HG03460 (cell line): Measurements from ENCODE around the gene EAF1.
"Not testable (repeated sequence)": the region's sequence is repeated elsewhere in the genome, so short reads cannot be mapped to it uniquely, and the experiment has no call there.

ENCODE experiments used
- ATAC-seq: cut with Tn5 transposase; IDR thresholded peaks from one replicate; pipeline ENCODE4 v1.9.1; 2021; ENCODE audit not compliant: unreplicated experiment

EAF1 gene

DNA sequence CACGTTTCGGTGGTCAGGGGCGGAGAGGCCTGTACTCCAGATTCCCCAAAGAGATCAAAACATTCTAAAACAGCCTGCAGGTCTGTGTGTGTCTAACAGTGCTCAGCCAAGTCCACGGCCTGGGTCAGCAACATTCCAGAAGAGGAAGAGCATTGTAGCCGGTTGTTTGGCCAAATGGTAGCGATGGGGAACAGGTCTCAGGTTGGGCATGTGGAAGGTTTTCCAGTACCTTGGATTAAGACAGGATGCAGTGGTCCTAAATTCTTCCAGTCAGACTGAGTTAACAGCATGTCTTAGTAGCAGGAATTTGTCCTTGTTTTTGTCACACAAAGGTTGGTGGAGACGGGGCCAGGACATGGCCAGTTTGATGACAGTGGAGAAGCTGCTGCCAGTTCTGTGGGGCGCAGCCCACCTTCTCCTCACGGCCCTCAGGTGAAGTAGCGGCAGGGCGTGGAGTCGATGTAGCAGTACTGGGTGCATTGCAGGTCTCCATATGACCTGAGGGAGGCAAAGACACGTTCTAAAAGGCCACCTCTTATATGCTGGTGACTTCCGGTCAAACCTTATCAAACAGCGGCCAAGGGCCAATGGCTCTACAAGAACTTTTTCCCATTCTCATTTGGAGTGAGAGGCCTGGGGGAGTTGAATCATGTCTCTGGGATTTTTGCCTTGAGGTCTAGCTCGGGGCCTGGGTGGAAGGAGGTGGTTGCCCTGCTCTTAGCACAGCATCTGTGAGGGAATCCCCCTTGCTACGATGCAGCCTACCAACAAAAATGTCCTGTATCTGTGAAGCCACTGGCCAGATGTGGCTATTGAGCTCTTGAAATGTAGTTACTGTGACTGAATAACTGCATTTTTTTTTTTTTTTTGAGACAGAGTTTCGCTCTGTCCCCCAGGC, 24.1 kb downstream of the EAF1 start:
- no peak for ATAC-seq

DNA sequence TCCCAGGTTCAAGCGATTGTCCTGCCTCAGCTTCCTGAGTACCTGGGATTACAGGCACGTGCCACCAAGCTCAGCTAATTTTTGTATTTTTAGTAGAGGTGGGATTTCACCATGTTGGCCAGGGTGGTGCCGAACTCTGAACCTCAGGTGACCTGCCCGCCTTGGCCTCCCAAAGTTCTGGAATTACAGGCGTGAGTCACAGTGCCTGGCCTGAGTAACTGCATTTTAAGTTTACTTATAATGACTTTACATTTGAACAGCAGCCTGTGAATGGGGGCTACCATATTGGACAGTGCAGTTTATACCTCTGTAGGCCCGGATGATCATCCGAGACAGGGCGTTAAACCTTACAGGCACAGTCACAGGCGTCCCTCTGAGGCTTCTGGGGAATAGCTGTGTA, 24.8 kb downstream of the EAF1 start:
- ATAC-seq, result no peak

DNA sequence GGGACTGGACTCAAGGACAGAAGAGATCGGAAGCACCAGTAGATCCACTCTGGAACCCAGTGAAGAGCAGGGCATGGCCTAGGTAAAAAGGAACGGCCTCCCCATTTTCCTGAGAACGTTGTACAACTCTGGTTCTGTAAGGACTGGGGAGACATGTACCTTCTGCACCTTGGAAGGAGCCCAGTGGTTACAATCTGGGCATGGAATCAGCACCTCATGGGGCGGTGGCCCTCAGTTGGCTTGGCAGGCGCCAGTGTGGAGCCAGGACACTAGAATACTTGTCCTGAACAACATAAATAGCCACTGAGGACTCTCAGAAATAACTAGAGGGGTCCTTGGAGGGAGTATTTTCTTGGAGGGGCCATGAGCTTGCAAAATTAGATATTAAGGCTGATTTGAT, 25.6 kb downstream of the EAF1 start:
- no peak for ATAC-seq

DNA sequence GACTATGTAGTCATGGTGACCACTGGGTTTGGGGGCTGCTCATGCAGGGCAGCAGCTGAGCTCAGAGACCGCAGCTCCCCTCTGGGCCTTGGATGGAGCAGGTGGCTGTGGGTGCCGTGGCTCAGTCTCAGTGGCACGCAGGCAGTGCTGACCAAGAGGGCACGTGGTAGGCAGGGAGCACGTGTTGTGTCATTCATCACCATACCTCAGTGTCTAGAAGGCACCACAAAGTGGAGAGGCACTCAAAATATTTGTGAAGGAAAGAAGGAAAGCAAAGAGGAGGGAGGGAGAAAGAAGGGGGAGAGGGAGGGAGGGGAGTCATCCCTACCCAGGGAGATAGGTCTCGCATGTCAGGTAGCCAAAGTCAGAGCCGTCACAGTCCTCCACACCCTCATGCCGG, 26.1 kb downstream of the EAF1 start:
- no peak for ATAC-seq

DNA sequence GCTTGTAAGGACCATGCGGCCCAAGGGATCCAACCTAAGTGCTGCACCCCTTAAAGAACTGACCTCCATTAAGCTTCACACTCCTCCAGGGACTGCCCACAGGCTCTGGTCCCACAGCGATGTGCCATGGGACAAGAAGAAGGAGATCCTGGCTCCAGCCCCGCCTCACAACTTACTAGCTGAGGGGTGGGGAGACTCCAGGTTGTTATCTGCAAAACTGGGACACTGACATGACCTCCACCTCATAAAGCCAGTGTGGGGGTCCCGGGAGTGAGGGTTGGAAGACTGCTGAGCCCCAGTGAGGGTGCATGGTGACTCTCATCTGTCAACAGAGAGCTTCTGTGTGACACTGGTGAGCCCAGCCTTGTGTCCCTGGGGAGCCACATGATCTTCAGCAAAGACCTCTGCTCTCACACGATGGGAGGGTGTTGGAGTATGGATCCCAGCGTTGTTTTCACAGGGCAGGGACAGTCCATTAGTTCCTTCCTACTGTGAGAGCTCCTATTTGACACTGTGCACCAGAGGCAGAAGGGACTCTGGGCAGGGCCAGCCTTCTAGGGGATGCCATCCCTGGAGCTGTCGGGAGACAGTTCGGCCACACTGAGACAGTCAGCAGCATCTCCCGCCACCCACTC, 26.7 kb downstream of the EAF1 start:
- ATAC-seq, result no peak

DNA sequence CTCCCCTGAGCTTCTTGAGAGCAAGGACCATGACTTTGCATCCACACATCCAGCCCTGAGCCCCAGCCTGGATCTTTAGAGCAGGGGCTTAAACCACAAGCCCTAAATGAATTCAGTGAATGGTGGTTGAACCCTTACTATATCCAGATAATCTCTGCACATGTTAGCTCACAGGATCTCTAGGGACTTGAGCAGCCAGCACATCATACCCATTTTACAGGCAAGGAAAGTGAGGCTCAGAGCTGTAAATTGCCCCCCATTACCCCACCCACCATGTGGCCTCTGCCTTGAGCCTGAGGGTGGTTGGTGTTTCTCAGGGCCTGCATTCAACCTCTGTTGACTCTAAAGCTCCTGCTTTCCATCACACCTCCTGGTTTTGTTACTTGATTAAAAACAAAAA, 27.6 kb downstream of the EAF1 start:
- ATAC-seq, result no peak

DNA sequence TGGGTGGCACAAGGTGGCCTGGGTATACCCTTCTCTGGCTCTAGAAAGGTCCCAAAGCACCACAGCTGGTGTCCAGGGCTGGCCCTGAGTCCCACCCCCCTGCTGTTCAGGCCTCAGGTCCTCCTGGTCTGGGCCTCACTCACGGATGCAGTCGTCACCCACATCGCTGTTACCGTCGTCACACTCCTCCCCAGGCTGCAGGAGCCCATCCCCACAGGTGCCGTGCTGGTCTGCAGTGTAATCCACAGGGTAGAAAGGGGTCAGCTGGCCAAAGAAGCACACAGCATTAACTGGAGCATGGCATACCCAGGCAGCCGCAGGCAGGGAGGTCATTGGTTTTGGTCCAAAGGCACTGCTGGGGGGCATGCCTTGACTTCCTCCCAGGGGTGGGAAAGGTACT, 28.4 kb downstream of the EAF1 start:
- ATAC-seq, result no peak

DNA sequence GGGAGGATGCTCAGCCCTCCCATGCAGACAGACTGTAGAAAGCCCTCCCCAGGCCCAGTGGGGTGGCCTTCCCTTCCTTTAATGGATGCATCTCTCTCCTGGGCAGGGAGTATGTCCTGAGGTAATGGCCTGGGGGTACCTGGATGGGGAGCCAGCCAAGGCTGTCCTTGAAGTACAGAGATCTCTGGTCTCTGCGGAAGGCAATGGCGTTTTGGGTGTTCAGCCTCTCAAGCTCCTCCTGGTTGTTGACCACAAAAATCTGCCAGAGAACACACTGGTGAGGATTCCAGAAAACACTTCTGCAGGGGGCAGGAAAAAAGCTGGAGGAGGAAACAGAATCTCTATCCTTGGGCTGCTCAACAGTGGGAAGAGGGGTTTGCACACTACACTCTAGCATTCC, 28.9 kb downstream of the EAF1 start:
- no peak for ATAC-seq

DNA sequence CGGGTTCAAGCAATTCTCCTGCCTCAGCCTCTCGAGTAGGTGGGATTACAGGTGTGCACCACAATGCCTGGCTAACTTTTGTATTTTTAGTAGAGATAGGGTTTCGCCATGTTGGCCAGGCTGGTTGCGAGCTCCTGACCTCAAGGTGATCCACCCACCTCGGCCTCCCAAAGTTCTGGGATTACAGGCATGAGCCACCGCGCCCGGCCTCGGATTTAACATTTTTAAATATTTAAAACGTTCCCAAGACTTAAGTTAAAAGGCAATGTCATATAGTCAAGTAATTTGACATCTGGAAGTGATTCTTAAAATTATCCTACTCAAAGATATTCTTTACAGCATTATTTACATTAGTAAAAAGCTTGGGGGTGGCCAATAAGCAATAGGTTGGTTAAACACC, 29.5 kb downstream of the EAF1 start:
- ATAC-seq, result not testable (repeated sequence)

DNA sequence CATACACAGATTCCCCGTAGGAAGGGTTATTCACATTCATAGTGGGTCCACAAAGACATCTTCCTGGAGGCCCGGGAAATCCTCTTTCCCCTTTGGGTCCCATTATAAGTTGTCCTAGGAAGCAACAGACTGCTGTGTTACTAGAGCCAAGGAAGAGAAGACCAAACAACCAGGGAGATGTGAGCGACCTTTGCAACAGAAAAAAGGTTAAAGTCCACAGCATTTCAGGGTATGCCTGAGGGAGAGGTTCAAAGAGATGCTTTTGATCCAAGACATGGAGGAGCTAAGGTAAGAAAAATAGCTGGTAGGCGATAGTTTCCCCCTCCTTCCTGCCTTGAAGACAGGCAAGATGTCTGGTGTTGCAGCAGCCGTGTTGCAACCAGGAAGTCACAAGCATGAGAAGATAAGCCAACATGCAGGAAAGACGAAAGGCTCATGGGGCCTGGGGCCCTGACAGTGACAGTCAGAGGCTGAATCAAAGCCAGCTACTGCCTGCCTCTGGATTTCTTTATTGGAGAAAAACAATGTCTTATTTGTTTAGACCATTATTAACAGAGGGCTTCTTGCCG, 30.9 kb downstream of the EAF1 start:
- ATAC-seq, result no peak

DNA sequence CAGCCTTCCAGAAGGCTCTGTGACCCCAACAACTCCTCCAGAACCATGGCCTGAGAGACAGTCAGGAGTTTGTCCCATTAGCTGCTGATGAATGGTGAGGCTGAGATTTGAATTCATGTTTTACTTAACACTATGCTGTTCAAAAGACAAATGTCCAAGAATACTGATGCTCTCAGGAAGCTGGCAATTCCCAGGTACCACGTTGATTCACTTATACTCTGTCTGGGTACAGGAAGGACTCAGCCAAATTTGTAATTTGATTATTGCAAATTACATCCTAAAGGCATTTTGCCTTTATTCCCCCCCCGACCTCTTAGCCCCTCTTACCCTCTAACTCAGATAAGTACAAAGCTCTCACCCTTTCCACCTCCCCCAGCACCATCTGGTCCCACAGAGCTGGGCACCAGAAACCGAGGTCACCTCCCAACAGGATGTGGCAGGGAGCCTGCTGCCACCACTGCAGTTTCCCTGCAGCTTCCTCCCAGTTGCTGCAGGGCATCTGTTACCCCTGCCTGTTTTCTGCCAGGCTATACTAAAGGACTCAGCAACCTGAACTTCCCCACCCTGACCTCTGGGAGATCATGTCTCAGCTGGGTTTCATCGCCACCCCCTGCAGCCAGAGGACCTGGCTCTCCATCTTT, 33.6 kb downstream of the EAF1 start:
- no peak for ATAC-seq

DNA sequence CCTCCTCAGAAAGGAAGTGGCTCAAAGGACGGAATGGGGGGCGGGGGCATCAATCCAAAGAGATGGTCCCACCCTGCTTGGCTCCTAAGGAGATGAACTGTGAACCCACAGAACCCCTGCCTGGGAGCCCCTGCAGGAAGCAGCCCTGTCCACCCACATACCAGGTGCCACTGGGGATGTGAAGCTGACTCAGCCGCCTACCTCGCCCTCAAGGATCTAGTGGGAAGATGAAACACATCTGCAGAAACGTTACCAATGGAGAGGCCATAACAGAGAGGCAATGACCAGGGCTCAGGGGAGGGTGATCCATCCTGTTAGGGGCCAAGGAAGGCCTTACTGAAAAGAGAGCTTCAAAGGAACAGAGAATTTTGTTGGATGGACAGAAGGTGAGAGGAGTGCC, 35.1 kb downstream of the EAF1 start:
- no peak for ATAC-seq

DNA sequence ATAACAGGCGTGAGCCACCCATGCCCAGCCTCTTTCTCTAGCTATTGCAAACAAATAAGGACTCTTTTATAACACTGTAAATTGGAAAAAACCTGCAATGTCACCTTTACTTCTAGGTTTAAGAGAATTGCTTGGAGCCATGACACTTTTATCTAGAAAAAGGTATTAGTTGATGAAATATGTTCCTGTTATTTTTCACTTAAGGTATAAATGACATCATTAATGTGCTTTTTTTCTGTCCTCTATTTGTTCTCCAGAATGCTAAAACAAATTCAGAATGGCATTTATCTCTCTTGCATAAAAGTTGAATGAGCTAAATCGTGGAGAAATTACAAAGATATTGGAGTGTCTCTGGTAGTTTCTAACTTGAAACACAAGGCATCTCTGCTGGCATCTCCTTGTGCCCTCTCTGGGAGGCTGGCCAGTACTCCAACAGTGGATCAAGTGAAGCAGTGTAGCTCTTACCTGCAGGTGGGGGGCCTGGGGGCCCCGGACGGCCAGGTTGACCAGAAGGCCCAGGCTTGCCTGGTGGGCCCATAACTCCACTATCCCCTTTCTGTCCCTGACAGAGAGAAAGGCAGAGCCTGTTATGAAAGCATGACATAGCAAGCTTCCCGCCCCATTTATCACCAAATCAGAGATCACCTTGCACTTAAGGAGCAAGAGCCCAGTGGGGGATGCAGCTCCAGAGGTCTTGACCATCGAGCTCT, 38.6 kb downstream of the EAF1 start:
- no peak for ATAC-seq

DNA sequence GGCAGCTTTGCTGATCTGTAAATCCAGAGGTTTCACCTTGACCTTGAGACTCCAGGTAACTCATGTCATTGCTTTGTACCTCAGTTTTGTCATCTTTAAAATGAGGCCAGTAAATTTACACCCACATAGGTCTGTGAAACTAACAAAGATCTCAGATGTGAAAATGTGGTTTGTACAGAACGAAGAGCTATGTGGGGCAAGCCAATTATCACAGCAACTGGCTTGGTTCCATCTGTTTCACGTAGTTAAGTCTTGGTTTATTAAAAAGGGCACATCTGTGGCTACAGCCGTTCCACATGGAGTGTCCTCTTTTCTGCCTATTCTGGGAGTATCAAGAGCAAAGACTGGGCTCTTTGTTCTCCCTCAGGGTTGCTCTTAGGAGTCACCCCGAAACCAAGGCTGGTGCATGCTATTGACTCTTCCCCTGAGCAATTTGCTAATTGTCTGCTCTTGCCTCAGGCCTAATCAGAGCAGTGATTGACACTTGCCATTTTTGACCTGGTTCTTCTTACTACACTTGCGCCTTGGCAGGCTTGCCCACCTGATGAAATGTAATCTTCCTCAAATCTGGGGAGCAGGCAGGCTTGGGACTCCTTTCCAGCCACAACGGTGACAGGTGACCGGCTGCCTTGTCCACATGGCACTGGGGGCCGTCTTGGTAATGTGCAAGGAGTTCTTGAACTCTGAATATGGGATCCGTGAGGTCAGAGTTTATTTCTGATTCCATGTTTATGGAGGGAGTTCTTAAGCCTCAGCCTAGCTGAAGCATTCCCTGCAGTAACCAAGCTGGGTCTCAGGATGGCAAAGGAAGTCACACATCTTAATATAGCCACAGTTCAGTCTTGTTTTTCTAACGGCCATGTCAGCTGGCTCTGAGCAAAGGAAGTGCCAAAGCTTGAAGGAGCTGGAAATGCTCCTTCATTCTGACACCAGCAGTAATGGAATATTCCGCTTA, 40.1 kb downstream of the EAF1 start:
- ATAC-seq, result no peak

DNA sequence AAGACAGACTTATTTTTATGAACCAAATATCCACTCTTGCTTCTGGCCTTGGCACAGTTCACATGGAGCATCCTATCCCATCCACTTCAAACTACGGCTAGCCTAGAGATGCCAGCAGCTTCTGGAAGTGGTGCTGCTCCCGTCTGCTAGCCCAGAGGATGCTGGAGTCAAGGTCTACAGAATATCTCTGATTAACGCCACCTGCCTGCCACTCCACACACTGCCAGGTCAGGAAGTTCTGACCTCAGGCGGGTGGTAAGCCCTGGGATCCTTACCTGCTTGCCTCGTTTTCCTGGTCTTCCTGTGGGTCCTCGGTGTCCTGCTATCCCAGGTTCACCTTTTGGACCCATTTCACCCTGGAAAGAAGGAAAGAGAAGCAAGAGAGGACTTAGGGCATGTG, 42.9 kb downstream of the EAF1 start:
- no peak for ATAC-seq

DNA sequence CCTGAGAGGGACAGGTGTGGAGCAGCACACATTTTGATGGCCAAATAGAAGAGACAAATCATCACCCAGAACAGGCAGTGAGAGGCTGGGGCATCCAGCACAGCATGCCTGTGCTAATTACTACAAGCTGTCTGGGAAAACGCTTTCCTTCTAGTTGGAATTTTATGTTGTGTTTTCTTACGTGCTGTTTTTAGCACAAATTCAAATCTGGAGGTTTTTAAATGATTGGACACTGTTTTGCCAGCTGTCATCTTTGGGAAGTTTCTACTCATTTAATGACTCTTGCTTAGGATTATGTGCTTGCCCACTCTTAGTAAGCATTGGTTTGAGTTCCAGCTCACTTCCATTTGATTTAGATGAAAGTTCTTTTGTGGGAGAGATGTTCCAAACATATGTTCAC, 43.5 kb downstream of the EAF1 start:
- ATAC-seq, result no peak

DNA sequence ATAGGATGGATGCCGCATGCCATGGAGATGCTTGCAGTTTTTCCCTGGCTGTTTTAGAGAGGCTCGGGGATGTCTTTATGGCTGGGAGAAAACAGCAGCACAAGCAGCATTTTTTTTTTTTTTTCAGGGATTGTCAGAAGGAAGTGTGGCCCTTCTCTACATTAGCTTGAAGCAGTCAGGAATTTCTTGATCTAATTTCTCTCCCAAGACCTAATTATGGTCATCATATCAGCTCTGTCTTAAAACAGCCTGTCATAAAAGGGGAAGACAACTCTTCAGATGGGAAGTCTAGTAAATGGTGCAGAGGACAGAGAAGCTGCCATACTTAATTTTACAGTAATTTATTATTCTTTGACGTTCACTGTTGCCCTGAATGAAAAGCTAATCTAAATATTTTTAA, 44.5 kb downstream of the EAF1 start:
- ATAC-seq, result no peak

DNA sequence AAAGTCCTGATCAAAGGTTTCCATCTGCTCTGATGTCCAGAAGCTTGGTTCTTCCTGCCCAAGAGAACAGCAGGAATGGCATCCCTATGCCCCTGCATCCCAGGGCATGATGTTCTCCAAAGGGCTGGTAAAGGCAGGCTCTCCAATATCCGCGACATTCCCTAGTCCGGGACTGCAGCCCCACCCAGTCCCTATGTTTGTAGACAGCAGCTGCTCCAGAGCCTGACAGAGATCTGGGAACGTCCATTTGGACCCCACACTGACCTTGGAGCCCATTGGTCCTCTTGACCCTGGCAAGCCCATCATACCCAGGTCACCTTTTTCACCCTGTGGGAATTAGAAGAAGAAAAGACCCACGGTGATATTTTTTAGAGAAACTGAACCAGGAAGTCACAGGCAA, 47.8 kb downstream of the EAF1 start:
- no peak for ATAC-seq

DNA sequence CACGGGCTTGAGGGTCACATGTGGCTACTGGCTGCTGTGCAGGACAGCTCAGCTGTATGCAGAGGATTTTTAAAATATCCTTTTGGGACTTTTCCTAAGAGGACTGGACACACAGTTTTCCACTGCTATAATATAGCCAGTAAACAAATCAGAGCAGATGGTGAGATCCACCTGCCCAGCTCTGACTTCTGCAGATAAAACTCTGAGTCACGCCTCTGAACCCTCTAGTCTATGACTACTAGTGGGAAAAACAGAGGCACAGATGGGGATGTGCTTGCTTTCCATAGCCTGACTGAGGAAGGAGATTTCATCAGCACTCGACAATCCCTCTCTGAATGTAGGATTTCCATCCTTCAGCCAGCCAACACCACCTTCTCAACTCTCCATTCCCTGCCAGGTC, 49.0 kb downstream of the EAF1 start:
- ATAC-seq, result no peak
